Esophagus (tissue), 2 donors: ENCODE data around the gene DAPK2. TPM values are rescaled to one million over a fixed set of nuclear protein-coding genes. Genes with fewer than 3 reads are reported as not detected.

Source experiments
- H3K27ac ChIP-seq, 2 donors: one replicate each; pipeline ENCODE4 v1.5.1; 2013; ENCODE audit warnings: low read depth in 2 of 2, mild to moderate bottlenecking in 2 of 2, inconsistent platforms in 1 of 2, low read length in 1 of 2, moderate library complexity in 1 of 2
- H3K27me3 ChIP-seq, 2 donors: one replicate each; pipeline ENCODE4 v1.6.1; 2013; ENCODE audit warnings: low read length in 2 of 2, control low read depth in 1 of 2, mild to moderate bottlenecking in 1 of 2; ENCODE audit not compliant: insufficient read depth in 2 of 2, control insufficient read depth in 1 of 2
- H3K36me3 ChIP-seq, 2 donors: one replicate each; pipeline ENCODE4 v1.6.1; 2013; ENCODE audit warnings: low read length in 1 of 2; ENCODE audit not compliant: control insufficient read depth in 2 of 2, insufficient read depth in 2 of 2
- H3K4me1 ChIP-seq, 2 donors: one replicate each; pipeline ENCODE4 v1.6.1; 2013; ENCODE audit warnings: low read length in 1 of 2; ENCODE audit not compliant: control insufficient read depth in 2 of 2, insufficient read depth in 2 of 2
- H3K4me3 ChIP-seq, 2 donors: one replicate each; pipeline ENCODE4 v1.5.1; 2013; ENCODE audit warnings: low read length in 2 of 2, mild to moderate bottlenecking in 2 of 2, low read depth in 1 of 2, moderate library complexity in 1 of 2
- H3K9me3 ChIP-seq, 2 donors: one replicate each; pipeline ENCODE4 v1.6.1; 2013; ENCODE audit warnings: mild to moderate bottlenecking in 2 of 2, low read depth in 1 of 2, low read length in 1 of 2, moderate library complexity in 1 of 2; ENCODE audit not compliant: control insufficient read depth in 2 of 2, insufficient read depth in 1 of 2
- WGBS, 2 donors: extraction: QIAGEN DNeasy Blood & Tissue Kit; methylation state at CpG; one replicate each; pipeline ENCODE4 v1.1.7; 2013; 5-methylcytosine and 5-hydroxymethylcytosine counted together
- polyA plus RNA-seq, 2 donors: library from polyadenylated mRNA; stranded (reverse); fragments of 200-250 nt; gene quantifications; one replicate each; pipeline ENCODE4 v1.2.3, GENCODE V29; 2013
- donor health status: healthy with polysubstance abuse.
- donor health status: Bipolar disorder and iron deficiency.

Gene DAPK2
- polyA plus RNA-seq, 2 donors, result 1.9 to 8.9 TPM

DNA sequence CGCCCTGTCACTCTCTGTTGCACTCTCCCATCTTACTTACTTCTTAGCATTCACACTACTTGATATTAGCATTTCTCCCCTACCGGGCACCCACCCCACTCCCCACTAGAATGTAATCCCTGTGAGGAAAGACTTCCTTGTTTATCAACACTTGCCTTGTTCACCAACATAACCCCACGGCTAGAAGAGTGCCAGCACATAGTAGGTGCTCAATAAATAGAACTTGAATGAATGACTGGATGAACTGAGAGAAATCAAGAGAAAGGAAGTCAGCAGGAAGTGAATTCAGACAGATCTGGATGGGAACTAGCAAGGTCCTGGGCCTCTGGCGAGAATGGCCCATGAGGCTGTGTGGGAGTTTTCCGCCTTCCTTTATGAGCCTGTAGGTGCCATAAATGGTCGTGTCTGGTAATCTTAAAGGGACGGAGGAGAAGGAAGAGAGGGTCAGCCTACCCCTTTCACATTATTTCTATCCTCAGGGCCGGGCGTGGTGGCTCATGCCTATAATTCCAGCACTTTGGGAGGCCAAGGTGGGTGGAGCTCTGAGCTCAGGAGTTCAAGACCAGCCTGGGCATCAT, 170.1 kb downstream of the DAPK2 start:
- H3K4me3 ChIP-seq, result no peak overlapping the region
- H3K4me1 ChIP-seq, result no peaks in the 10 kb centered on the region
- H3K27ac ChIP-seq, result no peak overlapping the region
- H3K36me3 ChIP-seq, result no peaks in the 10 kb centered on the region
- 74 to 78% methylated on average over 9 of the region's 9 CpGs for WGBS, 2 donors
- peaks cover 0 to 4% of the 10 kb centered on the region in 2 donors for H3K9me3 ChIP-seq
- H3K27me3 ChIP-seq, result no peaks in the 10 kb centered on the region

DNA sequence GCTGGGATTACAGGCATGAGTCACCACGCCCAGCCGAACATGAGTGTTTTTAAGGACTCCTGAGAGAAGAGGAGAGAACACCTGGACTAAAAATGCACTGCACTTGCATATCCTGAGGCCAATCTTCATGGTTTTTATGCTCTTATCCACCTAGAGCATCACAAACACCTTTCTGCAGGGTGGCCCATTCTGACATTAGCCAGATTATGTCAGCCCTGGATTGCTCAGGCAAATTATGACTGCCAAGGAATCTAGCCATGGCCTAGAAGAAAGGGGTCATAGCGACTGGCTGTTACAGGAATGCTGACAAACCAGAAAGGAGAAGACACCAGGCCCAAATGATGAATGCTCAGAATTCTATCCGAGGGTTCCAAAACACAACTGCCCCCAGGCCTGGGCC, 171.7 kb downstream of the DAPK2 start:
- no peaks in the 10 kb centered on the region for H3K27me3 ChIP-seq
- WGBS, 2 donors, result 53 to 59% methylated on average over 4 of the region's 4 CpGs
- no peaks in the 10 kb centered on the region for H3K4me1 ChIP-seq
- H3K9me3 ChIP-seq, result peaks cover 0 to 4% of the 10 kb centered on the region in 2 donors
- no peaks in the 10 kb centered on the region for H3K36me3 ChIP-seq
- H3K27ac ChIP-seq, result no peak overlapping the region
- H3K4me3 ChIP-seq, result no peak overlapping the region

DNA sequence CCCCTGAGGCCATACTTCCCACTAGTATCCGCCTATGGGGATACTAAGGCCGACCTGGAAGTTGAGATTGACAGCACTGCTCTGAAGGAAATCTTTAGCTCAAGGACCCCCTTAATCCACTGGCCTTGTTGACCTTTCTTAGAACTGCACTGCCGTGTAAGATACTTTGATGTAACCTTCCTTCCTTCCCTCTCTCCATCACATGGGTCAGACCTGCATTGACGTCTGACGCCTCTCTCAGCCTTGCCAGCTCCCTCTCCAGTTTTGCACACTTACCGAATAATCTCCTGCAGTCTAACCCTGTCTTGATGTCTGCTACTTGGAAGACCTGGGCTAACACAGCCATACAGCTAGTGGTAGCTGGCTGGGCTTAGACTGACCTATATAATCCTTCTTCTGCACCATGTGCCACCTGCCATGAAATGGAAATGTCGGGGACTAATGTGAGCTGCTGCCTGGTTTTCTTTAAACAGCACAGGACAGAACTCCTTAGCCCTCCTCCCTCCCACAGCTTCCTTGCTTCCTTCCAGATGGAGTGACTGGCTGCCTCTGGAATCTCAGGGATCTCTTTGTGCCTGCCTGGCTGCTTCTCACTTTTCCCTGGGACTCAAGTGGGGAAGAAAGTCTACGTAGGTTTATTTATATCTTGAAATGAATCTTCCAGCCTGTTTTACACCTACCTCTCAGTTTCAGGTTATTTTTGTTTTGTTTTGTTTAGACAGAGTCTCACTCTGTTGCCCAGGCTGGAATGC, 173.3 kb downstream of the DAPK2 start:
- H3K36me3 ChIP-seq, result no peaks in the 10 kb centered on the region
- no peaks in the 10 kb centered on the region for H3K27me3 ChIP-seq
- H3K27ac ChIP-seq, result no peak overlapping the region
- 90 to 91% methylated on average over 8 of the region's 8 CpGs for WGBS, 2 donors
- no peaks in the 10 kb centered on the region for H3K4me1 ChIP-seq
- H3K4me3 ChIP-seq, result no peak overlapping the region
- peaks cover 0 to 4% of the 10 kb centered on the region in 2 donors for H3K9me3 ChIP-seq

DNA sequence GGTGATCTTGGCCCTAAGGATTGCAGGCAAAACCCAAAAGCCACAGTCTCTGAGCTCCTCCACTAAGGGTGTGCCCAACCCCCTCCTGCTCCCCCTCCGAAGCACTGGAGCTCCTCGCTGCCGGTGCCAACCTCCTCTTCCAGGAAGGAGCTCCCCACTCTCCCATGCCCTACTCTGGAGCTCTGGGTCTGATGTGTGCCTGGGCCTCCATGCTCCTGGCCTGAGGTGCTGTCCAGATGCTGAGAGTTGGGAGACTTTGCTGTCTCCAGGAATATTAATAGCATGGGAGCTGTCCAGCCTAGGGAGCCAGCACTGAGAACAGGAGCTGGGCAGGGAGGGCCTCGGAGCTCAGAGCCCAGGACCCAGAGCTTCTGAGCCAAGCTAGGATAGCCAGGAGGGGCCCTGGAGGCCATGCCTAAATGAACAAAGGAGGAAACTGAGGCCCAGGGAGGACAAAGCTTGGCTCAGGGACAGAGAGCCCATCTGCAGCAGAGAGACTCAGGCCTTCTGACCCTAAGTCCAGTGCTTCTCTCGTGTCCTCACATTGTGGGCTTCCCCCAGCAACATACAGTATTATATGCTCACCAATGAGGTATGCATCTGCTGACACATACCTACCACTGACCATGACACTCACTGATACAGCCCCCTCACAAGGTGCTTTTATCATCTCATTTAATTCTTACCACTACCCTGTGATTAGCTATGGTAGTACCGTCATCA, 175.6 kb downstream of the DAPK2 start:
- WGBS, 2 donors, result 64 to 70% methylated on average over 6 of the region's 6 CpGs
- Histone ChIP-seq H3K4me1 (no peaks in the 10 kb centered on the region), H3K4me3 (no peak overlapping the region), H3K27me3 (no peaks in the 10 kb centered on the region), H3K27ac (no peak overlapping the region), H3K9me3 (peaks cover 0 to 4% of the 10 kb centered on the region in 2 donors), H3K36me3 (no peaks in the 10 kb centered on the region)

DNA sequence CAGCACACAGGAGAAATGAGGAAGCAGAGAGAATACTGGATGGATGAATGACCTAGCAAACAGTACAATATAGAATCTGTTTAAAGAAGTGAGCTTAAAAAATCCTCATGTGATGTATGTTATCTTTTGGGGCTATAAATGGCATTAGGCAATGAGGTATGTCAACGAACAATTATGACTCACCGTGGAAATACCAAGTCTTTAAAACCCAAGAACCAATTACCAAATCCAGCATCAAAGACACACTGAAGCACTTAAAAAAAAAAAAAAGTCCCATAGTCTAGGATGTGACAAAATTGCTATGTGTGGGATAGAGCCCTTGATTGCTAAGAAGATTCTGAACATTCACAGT, 176.3 kb downstream of the DAPK2 start:
- no peaks in the 10 kb centered on the region for H3K4me1 ChIP-seq
- WGBS, 2 donors, result 32 to 37% methylated on average over 2 of the region's 2 CpGs
- no peaks in the 10 kb centered on the region for H3K27me3 ChIP-seq

DNA sequence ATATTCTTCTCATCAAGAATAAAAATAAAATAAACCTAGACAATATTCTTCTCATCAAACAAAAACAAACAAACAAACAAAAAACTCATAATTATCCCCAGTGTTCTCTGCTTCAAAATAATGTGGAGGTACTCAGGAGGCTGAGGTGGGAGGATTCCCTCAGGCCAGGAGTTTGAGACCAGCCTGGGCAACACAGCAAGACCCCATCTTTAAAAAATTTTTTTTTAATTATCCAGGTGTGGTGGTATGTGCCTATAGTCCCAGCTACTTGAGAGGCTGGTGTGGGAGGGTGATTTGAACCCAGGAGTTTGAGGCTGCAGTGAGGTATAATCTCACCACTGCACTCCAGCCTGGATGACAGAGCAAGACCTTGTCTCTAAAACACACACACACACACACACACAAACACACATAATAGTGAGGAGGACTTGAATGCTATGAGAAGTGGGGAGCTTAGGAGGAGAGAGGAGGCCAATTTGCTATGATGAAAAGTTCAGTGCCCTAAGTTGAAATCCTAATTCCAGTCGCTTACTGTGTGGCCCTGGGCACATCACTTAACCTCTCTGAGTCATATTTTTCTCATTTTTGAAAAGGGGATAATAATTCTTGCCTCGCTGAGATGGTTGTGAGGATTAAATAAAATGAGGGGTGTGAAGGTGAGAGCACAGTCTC, 176.8 kb downstream of the DAPK2 start:
- H3K27ac ChIP-seq, result no peak overlapping the region
- no peaks in the 10 kb centered on the region for H3K4me1 ChIP-seq
- H3K36me3 ChIP-seq, result no peaks in the 10 kb centered on the region
- H3K27me3 ChIP-seq, result no peaks in the 10 kb centered on the region
- 69 to 70% methylated on average over 2 of the region's 2 CpGs for WGBS, 2 donors
- H3K9me3 ChIP-seq, result peaks cover 0 to 4% of the 10 kb centered on the region in 2 donors
- no peak overlapping the region for H3K4me3 ChIP-seq

More for the DNA sequence above, 176.3 kb downstream of the DAPK2 start:
- Histone ChIP-seq H3K9me3 (peaks cover 0 to 4% of the 10 kb centered on the region in 2 donors), H3K27ac (no peak overlapping the region), H3K4me3 (no peak overlapping the region), H3K36me3 (no peaks in the 10 kb centered on the region)

DNA sequence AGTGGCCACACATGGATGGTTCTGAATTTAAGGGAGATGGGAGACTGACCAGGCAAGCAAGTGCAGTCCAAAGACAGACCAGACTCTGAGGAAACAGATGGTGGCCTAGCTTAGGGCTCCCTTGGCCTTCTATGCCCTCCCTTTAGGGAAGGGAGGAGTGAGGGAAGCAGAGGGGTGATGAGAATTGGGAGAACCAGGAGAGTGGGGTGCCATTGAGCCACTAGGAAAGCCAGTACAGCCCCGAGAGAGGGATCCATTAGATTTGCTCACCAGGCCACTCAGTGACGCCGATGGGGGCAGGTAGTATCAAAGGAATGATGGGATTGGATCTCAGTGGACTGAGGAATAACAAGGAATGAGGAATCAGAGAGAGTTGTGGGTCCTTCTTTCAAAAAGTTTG, 182.1 kb downstream of the DAPK2 start:
- Histone ChIP-seq H3K27ac (no peak overlapping the region), H3K4me3 (no peak overlapping the region), H3K36me3 (no peaks in the 10 kb centered on the region), H3K4me1 (no peaks in the 10 kb centered on the region), H3K27me3 (no peaks in the 10 kb centered on the region), H3K9me3 (no peaks in the 10 kb centered on the region)
- 71 to 90% methylated on average over 3 of the region's 3 CpGs for WGBS, 2 donors

DNA sequence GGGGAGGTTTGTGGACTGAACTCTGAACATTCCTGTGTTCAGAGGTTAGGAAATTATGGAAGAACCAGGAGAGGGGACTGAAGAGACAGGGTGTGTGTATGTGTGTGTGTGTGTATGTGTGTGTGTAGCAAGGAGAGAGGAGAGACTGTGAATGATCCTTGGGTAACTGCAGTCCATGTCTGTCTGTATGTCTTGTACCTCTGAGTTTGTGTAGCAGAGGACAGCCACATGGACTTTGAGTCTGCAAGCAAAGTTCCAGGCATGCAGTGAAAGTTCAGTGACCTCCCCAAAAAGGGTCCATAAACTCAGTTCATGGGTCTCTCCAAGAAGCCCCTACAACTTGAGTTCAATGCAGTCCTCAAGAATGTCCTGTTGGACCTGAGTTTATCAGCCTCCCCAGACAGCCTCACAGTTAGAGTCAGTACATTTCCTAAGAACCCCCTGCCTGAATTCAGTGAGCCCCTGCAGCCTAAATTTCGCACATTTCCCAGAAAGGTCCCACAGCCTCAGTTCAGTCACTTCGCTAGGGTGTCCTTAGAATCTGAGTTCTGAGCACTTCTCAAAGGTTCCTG, 184.3 kb downstream of the DAPK2 start:
- Histone ChIP-seq H3K27ac (no peak overlapping the region), H3K36me3 (no peaks in the 10 kb centered on the region), H3K4me1 (peaks cover 0 to 3% of the 10 kb centered on the region in 2 donors), H3K27me3 (no peaks in the 10 kb centered on the region), H3K9me3 (no peaks in the 10 kb centered on the region), H3K4me3 (no peak overlapping the region)
- WGBS, 2 donors, result 96 to 97% methylated on average over 2 of the region's 2 CpGs

DNA sequence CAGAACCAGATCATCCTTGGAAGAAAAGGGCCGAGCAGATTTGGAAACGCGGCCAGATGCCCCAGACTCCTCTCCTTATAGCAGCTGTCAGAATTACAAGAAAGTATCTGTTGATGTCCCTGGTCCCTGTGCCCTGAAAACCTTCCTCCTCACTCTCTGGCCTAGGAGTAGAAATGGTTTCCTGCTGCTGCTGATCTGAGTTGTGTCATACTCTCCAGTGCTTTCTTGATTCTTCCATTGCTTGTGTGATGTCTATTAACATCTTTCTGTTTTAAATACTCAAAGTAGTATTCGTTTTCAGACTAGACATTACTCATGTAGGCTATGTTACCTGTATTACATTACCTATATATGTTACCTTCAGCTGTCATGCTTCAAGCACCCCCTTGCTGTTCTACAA, 185.7 kb downstream of the DAPK2 start:
- H3K4me1 ChIP-seq, result peaks cover 0 to 3% of the 10 kb centered on the region in 2 donors
- H3K4me3 ChIP-seq, result no peak overlapping the region
- no peak overlapping the region for H3K27ac ChIP-seq
- 60 to 82% methylated on average over 4 of the region's 4 CpGs for WGBS, 2 donors
- H3K27me3 ChIP-seq, result no peaks in the 10 kb centered on the region
- H3K36me3 ChIP-seq, result no peaks in the 10 kb centered on the region
- H3K9me3 ChIP-seq, result no peaks in the 10 kb centered on the region
